ENCODE data around the gene ODF2L. TPM values are rescaled to one million over a fixed set of nuclear protein-coding genes. Genes with fewer than 3 reads are reported as not detected.

Gene ODF2L
- total and polyA plus RNA-seq, 7 donors, result 2.9 to 6.1 (median 4.3) TPM

- Histone ChIP-seq H3K27me3 (ENCODE audit: insufficient read depth in 3 of 3, low read length in 2 of 3) (no peaks in the 10 kb centered on the region), H3K36me3 (ENCODE audit: insufficient read depth in 1 of 2, low read depth in 1 of 2) (no peaks in the 10 kb centered on the region), H3K9me3 (no peaks in the 10 kb centered on the region), H3K4me1 (no peaks in the 10 kb centered on the region), H3K4me3 (no peak overlapping the region), H3K27ac (no peak overlapping the region)
- WGBS, 3 donors, result 57 to 73% (median 66%) methylated on average over 3 of the region's 3 CpGs
- intact Hi-C loops (cut with DNase I), result no loop called here
- no peak for DNase-seq
- ATAC-seq, result no peak
- no peak for TF ChIP-seq CTCF (IDR thresholded peaks at IDR 0.05)
Observed at GRCh38 chr1:86305731-86306130, 90.4 kb downstream of the ODF2L start.

- intact Hi-C loops (cut with DNase I), result no loop called here
- ATAC-seq (no peak), DNase-seq (no peak)
- no peak overlapping the region for H3K27ac ChIP-seq
- WGBS, 3 donors, result 80 to 92% (median 88%) methylated on average over 1 of the region's 1 CpG
- H3K4me3 ChIP-seq, result no peak overlapping the region
- H3K9me3 ChIP-seq, result no peaks in the 10 kb centered on the region
- TF ChIP-seq CTCF (IDR thresholded peaks at IDR 0.05), result no peak
- no peaks in the 10 kb centered on the region for H3K36me3 ChIP-seq (ENCODE audit: insufficient read depth in 1 of 2, low read depth in 1 of 2)
- no peaks in the 10 kb centered on the region for H3K27me3 ChIP-seq (ENCODE audit: insufficient read depth in 3 of 3, low read length in 2 of 3)
- no peaks in the 10 kb centered on the region for H3K4me1 ChIP-seq
Observed at GRCh38 chr1:86303041-86303690, 93.0 kb downstream of the ODF2L start.

Other genes starting within 250 kb of the ODF2L start
- gene COL24A1, start 239.6 kb downstream of the ODF2L start, total RNA-seq, result 1 to 10 TPM in 1 of 4 donors, under 1 TPM in 3; 0.13 to 1.3 (median 0.30) TPM
- gene COL24A1, start 239.6 kb downstream of the ODF2L start, polyA plus RNA-seq, result under 1 TPM; 0.03 to 0.05 (median 0.03) TPM
- gene CLCA2, start 27.8 kb upstream of the ODF2L start, total RNA-seq, result not detected
- under 1 TPM in 1 of 3 donors, not detected in 2; 0.01 TPM for gene CLCA2, start 27.8 kb upstream of the ODF2L start, polyA plus RNA-seq
- gene CLCA1, start 72.6 kb upstream of the ODF2L start, total RNA-seq, result under 1 TPM in 1 of 4 donors, not detected in 3; 0.09 TPM
- gene CLCA1, start 72.6 kb upstream of the ODF2L start, polyA plus RNA-seq, result under 1 TPM in 2 of 3 donors, not detected in 1; 0.03 to 0.07 TPM
- under 1 TPM in 3 of 4 donors, not detected in 1; 0.11 to 0.21 (median 0.15) TPM for gene CLCA4, start 150.8 kb upstream of the ODF2L start, total RNA-seq
- gene CLCA4, start 150.8 kb upstream of the ODF2L start, polyA plus RNA-seq, result under 1 TPM in 2 of 3 donors, not detected in 1; 0.03 to 0.04 TPM